WTC11 (cell line): ENCODE results near the gene LAMA3. TPM values are rescaled to one million over a fixed set of nuclear protein-coding genes. Genes with fewer than 3 reads are reported as not detected.

Experiments
- ATAC-seq: fragments of 200-7000 bp; cut with Tn5 transposase; 2 replicates; pipeline ENCODE4 v1.10.0; 2021; ENCODE audit warnings: mild to moderate bottlenecking, moderate library complexity
- CTCF ChIA-PET: fragments of 300-600 bp; sonication (Branson Sonifier 250); formaldehyde crosslinking; loops from one replicate; lab custom pipeline; 2021; ENCODE audit warnings: antibody characterized with exemption; lab: Charles Lee
- POLR2A ChIA-PET: fragments of 350-600 bp; sonication (Branson Sonifier 250); formaldehyde crosslinking; loops from one replicate; lab custom pipeline; 2021; ENCODE audit warnings: antibody characterized with exemption; lab: Charles Lee
- DNase-seq: peaks from one replicate; pipeline ENCODE4 v3.0.0; 2021; ENCODE audit warnings: low spot score
- H3K27ac Mint-ChIP-seq: 2 replicates; pipeline ENCODE4 v1.8.0; 2021; ENCODE audit warnings: mixed read lengths
- H3K27me3 Mint-ChIP-seq: 2 replicates; pipeline ENCODE4 v1.8.0; 2021; ENCODE audit warnings: low read depth, mild to moderate bottlenecking, moderate library complexity, mixed read lengths
- H3K36me3 Mint-ChIP-seq: 2 replicates; pipeline ENCODE4 v1.8.0; 2021; ENCODE audit warnings: mixed read lengths
- H3K4me1 Mint-ChIP-seq: 2 replicates; pipeline ENCODE4 v1.8.0; 2022; ENCODE audit warnings: mixed read lengths
- H3K4me3 Mint-ChIP-seq: 2 replicates; pipeline ENCODE4 v1.8.0; 2021; ENCODE audit warnings: mild to moderate bottlenecking, moderate library complexity, mixed read lengths
- H3K9me3 Mint-ChIP-seq: 2 replicates; pipeline ENCODE4 v1.8.0; 2021; ENCODE audit warnings: mixed read lengths
- ATF1 ChIP-seq: sonication (generic); formaldehyde crosslinking; IDR thresholded peaks from 2 replicates; pipeline ENCODE4 v1.8.1; 2023; ENCODE audit warnings: mild to moderate bottlenecking, moderate library complexity, missing genetic modification reagents
- CREB1 ChIP-seq: sonication (generic); formaldehyde crosslinking; IDR thresholded peaks from 2 replicates; pipeline ENCODE4 v1.8.0; 2023; ENCODE audit warnings: mild to moderate bottlenecking, missing genetic modification reagents
- EMX1 ChIP-seq: fragments of 250-450 bp; sonication (Bioruptor Pico); IDR thresholded peaks from 2 replicates; pipeline ENCODE4 v1.8.0; 2021; ENCODE audit warnings: mild to moderate bottlenecking
- ETV6 ChIP-seq: sonication (generic); formaldehyde crosslinking; IDR thresholded peaks from 2 replicates; pipeline ENCODE4 v1.8.1; 2022; ENCODE audit warnings: mild to moderate bottlenecking, missing genetic modification reagents
- FOXK1 ChIP-seq: sonication (generic); formaldehyde crosslinking; IDR thresholded peaks from 2 replicates; pipeline ENCODE4 v1.8.0; 2022; ENCODE audit warnings: mild to moderate bottlenecking, moderate library complexity, missing genetic modification reagents
- FOXP1 ChIP-seq: sonication (generic); formaldehyde crosslinking; IDR thresholded peaks from 2 replicates; pipeline ENCODE4 v1.8.0; 2022; ENCODE audit warnings: missing genetic modification reagents, mild to moderate bottlenecking, moderate library complexity, borderline replicate concordance
- HMGA2 ChIP-seq: fragments of 250-450 bp; sonication (Bioruptor Pico); IDR thresholded peaks from 2 replicates; pipeline ENCODE4 v1.4.0; 2021; ENCODE audit warnings: mild to moderate bottlenecking, moderate library complexity
- JAZF1 ChIP-seq: fragments of 250-450 bp; sonication (Bioruptor Pico); IDR thresholded peaks from 2 replicates; pipeline ENCODE4 v1.9.0; 2021; ENCODE audit warnings: moderate library complexity, mild to moderate bottlenecking, inconsistent platforms
- MLX ChIP-seq: sonication (generic); formaldehyde crosslinking; IDR thresholded peaks from 2 replicates; pipeline ENCODE4 v1.8.1; 2023; ENCODE audit warnings: mild to moderate bottlenecking, missing genetic modification reagents, moderate library complexity
- MXD4 ChIP-seq: fragments of 250-450 bp; sonication (Bioruptor Pico); IDR thresholded peaks from 2 replicates; pipeline ENCODE4 v1.8.0; 2021; ENCODE audit warnings: mild to moderate bottlenecking, moderate library complexity, borderline replicate concordance
- NFATC4 ChIP-seq: fragments of 250-450 bp; sonication (Bioruptor Pico); IDR thresholded peaks from 2 replicates; pipeline ENCODE4 v1.9.0; 2021; ENCODE audit warnings: mild to moderate bottlenecking
- NFYB ChIP-seq: sonication (generic); formaldehyde crosslinking; conservative IDR thresholded peaks from 2 replicates; pipeline ENCODE4 v1.8.0; 2022; ENCODE audit warnings: low read depth, missing genetic modification reagents
- OVOL2 ChIP-seq: fragments of 250-450 bp; sonication (Bioruptor Pico); IDR thresholded peaks from 2 replicates; pipeline ENCODE4 v1.9.0; 2021; ENCODE audit warnings: mild to moderate bottlenecking, borderline replicate concordance
- PRRX2 ChIP-seq: fragments of 250-450 bp; sonication (Bioruptor Pico); IDR thresholded peaks from 2 replicates; pipeline ENCODE4 v1.8.0; 2021; ENCODE audit warnings: mild to moderate bottlenecking
- SMAD3 ChIP-seq: sonication (generic); formaldehyde crosslinking; IDR thresholded peaks from 2 replicates; pipeline ENCODE4 v1.8.0; 2022; ENCODE audit warnings: missing genetic modification reagents, mild to moderate bottlenecking, borderline replicate concordance
- SMAD4 ChIP-seq: sonication (generic); formaldehyde crosslinking; IDR thresholded peaks from 2 replicates; pipeline ENCODE4 v1.8.0; 2022; ENCODE audit warnings: mild to moderate bottlenecking, missing genetic modification reagents
- TCF7 ChIP-seq: sonication (generic); formaldehyde crosslinking; IDR thresholded peaks from 2 replicates; pipeline ENCODE4 v1.8.0; 2022; ENCODE audit warnings: mild to moderate bottlenecking, low read depth, missing genetic modification reagents, moderate library complexity
- TEAD1 ChIP-seq: sonication (generic); formaldehyde crosslinking; IDR thresholded peaks from 2 replicates; pipeline ENCODE4 v1.8.0; 2022; ENCODE audit warnings: mild to moderate bottlenecking, missing genetic modification reagents
- TEAD4 ChIP-seq: sonication (generic); formaldehyde crosslinking; IDR thresholded peaks from 2 replicates; pipeline ENCODE4 v1.8.0; 2022; ENCODE audit warnings: mild to moderate bottlenecking, missing genetic modification reagents
- TP53 ChIP-seq: sonication (generic); formaldehyde crosslinking; IDR thresholded peaks from 2 replicates; pipeline ENCODE4 v1.8.1; 2023; ENCODE audit warnings: mild to moderate bottlenecking, missing genetic modification reagents
- ZNF263 ChIP-seq: sonication (generic); formaldehyde crosslinking; IDR thresholded peaks from 2 replicates; pipeline ENCODE4 v1.8.1; 2022; ENCODE audit warnings: low read depth, mild to moderate bottlenecking, moderate library complexity, missing genetic modification reagents
- ZNF281 ChIP-seq: sonication (generic); formaldehyde crosslinking; IDR thresholded peaks from 2 replicates; pipeline ENCODE4 v1.8.0; 2023; ENCODE audit warnings: mild to moderate bottlenecking, missing genetic modification reagents
- ZNF512 ChIP-seq: sonication (generic); formaldehyde crosslinking; IDR thresholded peaks from 2 replicates; pipeline ENCODE4 v1.8.1; 2022; ENCODE audit warnings: missing genetic modification reagents, borderline replicate concordance
- ZNF532 ChIP-seq: fragments of 250-450 bp; sonication (Bioruptor Pico); IDR thresholded peaks from 2 replicates; pipeline ENCODE4 v1.9.0; 2021; ENCODE audit warnings: mild to moderate bottlenecking, borderline replicate concordance
- ZNF671 ChIP-seq: fragments of 250-450 bp; sonication (Bioruptor Pico); IDR thresholded peaks from 2 replicates; pipeline ENCODE4 v1.8.0; 2021; ENCODE audit warnings: mild to moderate bottlenecking
- total RNA-seq: library from RNA; stranded (reverse); gene quantifications from 3 replicates; pipeline ENCODE4 v1.2.3, GENCODE V29; 2021

LAMA3 gene
- total RNA-seq, 1 experiment from 2014 or later: 0.83 TPM

- Mint-ChIP-seq H3K4me3 (no peak overlapping the region), H3K36me3 (no peaks in the 10 kb centered on the region), H3K4me1 (peaks cover 2% of the 10 kb centered on the region; the same call in 1 of the 2 replicates), H3K27me3 (no peaks in the 10 kb centered on the region), H3K27ac (no peak overlapping the region), H3K9me3 (no peaks in the 10 kb centered on the region)
- POLR2A ChIA-PET: interaction anchor here (1.0 kb wide), 1 partner anchor 183 kb away, joined by 3 read pairs; no protein-coding TSS in a partner anchor
- CTCF ChIA-PET: interaction anchor here (0.6 to 1.0 kb wide), 2 partner anchors 25 to 595 kb away, joined by 3 to 6 read pairs; no protein-coding TSS in a partner anchor
- DNase-seq: no peak
- no peak for ATAC-seq
- TF ChIP-seq HMGA2 (CRISPR knock-in tag) (no peak), TEAD4 (no peak), TEAD1 (CRISPR knock-in tag) (no peak), FOXP1 (CRISPR knock-in tag) (no peak), SMAD3 (CRISPR knock-in tag) (no peak), ZNF263 (CRISPR knock-in tag) (no peak), ETV6 (no peak), MXD4 (CRISPR knock-in tag) (no peak), SMAD4 (CRISPR knock-in tag) (no peak), EMX1 (CRISPR knock-in tag) (no peak), ZNF532 (no peak), ATF1 (no peak), FOXK1 (CRISPR knock-in tag) (no peak), ZNF281 (CRISPR knock-in tag) (no peak), TCF7 (CRISPR knock-in tag) (no peak), ZNF671 (CRISPR knock-in tag) (no peak), JAZF1 (no peak), MLX (CRISPR knock-in tag) (no peak)
- TF ChIP-seq, all 79 proteins: peak for 0
These were observed 204.4 kb downstream of the LAMA3 start for GRCh38 chr18:23893653-23894052.

- no peak overlapping the region for H3K27ac Mint-ChIP-seq
- H3K4me1 Mint-ChIP-seq: peaks cover 2% of the 10 kb centered on the region; the same call in 1 of the 2 replicates
- ChIA-PET POLR2A (no interaction called here), CTCF (interaction anchor here (1.0 kb wide), 1 partner anchor 24 kb away, joined by 3 read pairs; no protein-coding TSS in a partner anchor)
- no peak for DNase-seq
- H3K27me3 Mint-ChIP-seq: no peaks in the 10 kb centered on the region
- ATAC-seq: no peak
- H3K4me3 Mint-ChIP-seq: no peak overlapping the region
- no peaks in the 10 kb centered on the region for H3K9me3 Mint-ChIP-seq
- H3K36me3 Mint-ChIP-seq: no peaks in the 10 kb centered on the region
- TF ChIP-seq CREB1 (CRISPR knock-in tag) (no peak), EMX1 (CRISPR knock-in tag) (no peak), TCF7 (CRISPR knock-in tag) (no peak), NFYB (CRISPR knock-in tag) (no peak), ZNF512 (CRISPR knock-in tag) (no peak), TP53 (CRISPR knock-in tag) (no peak), NFATC4 (no peak), PRRX2 (CRISPR knock-in tag) (no peak), ZNF263 (CRISPR knock-in tag) (no peak), ETV6 (no peak), OVOL2 (CRISPR knock-in tag) (no peak)
These were observed 205.5 kb downstream of the LAMA3 start for GRCh38 chr18:23894661-23895175.
